SK-N-SH (cell line): ENCODE measurements around the gene KRT74. TPM values are rescaled to one million over a fixed set of nuclear protein-coding genes. Genes with fewer than 3 reads are reported as not detected.

ENCODE experiments used
- CTCF ChIA-PET: fragments of 300-600, 350-600 bp; formaldehyde crosslinking; extraction: SDS; loops from one replicate; lab custom pipeline; 2021; lab: Yijun Ruan, JAX
- POLR2A ChIA-PET: fragments of 350-600 bp; sonication (Branson Sonifier 250); formaldehyde crosslinking; extraction: SDS; loops from one replicate; lab custom pipeline; 2020; ENCODE audit warnings: antibody characterized with exemption, inconsistent platforms; lab: Yijun Ruan, JAX
- DNase-seq: peaks from one replicate; pipeline ENCODE4 v3.0.0; 2012
- H2AFZ ChIP-seq: fragments of 200-600 bp; sonication (generic); 2 replicates; pipeline ENCODE4 v1.8.1; 2016; ENCODE audit warnings: antibody characterized with exemption, mild to moderate bottlenecking, low read depth
- H3F3A ChIP-seq: fragments of 200-600 bp; sonication (generic); replicated peaks from 2 replicates; pipeline ENCODE3; 2016; ENCODE audit warnings: antibody characterized with exemption, mild to moderate bottlenecking; ENCODE audit not compliant: insufficient read depth
- H3K27ac ChIP-seq, 2 experiments: fragments of 200-500 bp in 1 of 2; fragments of 200-600 bp in 1 of 2; sonication (Bioruptor generic) in 1 of 2; sonication (generic), shearing (Covaris generic) in 1 of 2; 2 replicates each; pipeline versions ENCODE4 v1.5.1 to v1.6.1; 2014 to 2016; ENCODE audit warnings: low read depth in 2 of 2, inconsistent platforms in 1 of 2, low read length in 1 of 2, mild to moderate bottlenecking in 1 of 2, mixed read lengths in 1 of 2
- H3K27me3 ChIP-seq: fragments of 200-600 bp; sonication (generic), shearing (Covaris generic); 2 replicates; pipeline ENCODE4 v1.6.1; 2016; ENCODE audit warnings: mixed run types; ENCODE audit not compliant: insufficient read depth
- H3K36me3 ChIP-seq, 2 experiments: fragments of 200-500 bp in 1 of 2; fragments of 200-600 bp in 1 of 2; sonication (Bioruptor generic) in 1 of 2; sonication (generic) in 1 of 2; replicated peaks in 1 of 2; 2 replicates each; pipeline versions ENCODE3 to v1.5.1; 2014 to 2016; ENCODE audit warnings: low read length in 1 of 2, mild to moderate bottlenecking in 1 of 2; ENCODE audit not compliant: insufficient read depth in 2 of 2, control insufficient read depth in 1 of 2
- H3K4me1 ChIP-seq, 2 experiments: fragments of 200-500 bp in 1 of 2; fragments of 200-600 bp in 1 of 2; sonication (Bioruptor generic) in 1 of 2; sonication (generic), shearing (Covaris generic) in 1 of 2; 2 replicates each; pipeline versions ENCODE4 v1.5.1 to v1.6.1; 2014 to 2016; ENCODE audit warnings: low read depth in 1 of 2, low read length in 1 of 2, mixed run types in 1 of 2; ENCODE audit not compliant: insufficient read depth in 2 of 2, control insufficient read depth in 1 of 2
- H3K4me2 ChIP-seq: fragments of 200-600 bp; sonication (generic), shearing (Covaris generic); 2 replicates; pipeline ENCODE4 v1.6.1; 2017; ENCODE audit warnings: mixed run types
- H3K4me3 ChIP-seq, 2 experiments: fragments of 200-500 bp in 1 of 2; fragments of 200-600 bp in 1 of 2; sonication (Bioruptor generic) in 1 of 2; sonication (generic), shearing (Covaris generic) in 1 of 2; 2 replicates each; pipeline versions ENCODE4 v1.5.1 to v1.8.1; 2014 to 2016; ENCODE audit warnings: low read depth in 2 of 2, inconsistent platforms in 1 of 2, low read length in 1 of 2, mild to moderate bottlenecking in 1 of 2, mixed read lengths in 1 of 2, moderate library complexity in 1 of 2
- H3K79me2 ChIP-seq: fragments of 200-600 bp; sonication (generic); 2 replicates; pipeline ENCODE4 v1.8.1; 2017; ENCODE audit warnings: mild to moderate bottlenecking; ENCODE audit not compliant: insufficient read depth
- H3K9ac ChIP-seq: fragments of 200-600 bp; sonication (generic); 2 replicates; pipeline ENCODE4 v1.6.1; 2017; ENCODE audit warnings: mixed run types
- H3K9me2 ChIP-seq: fragments of 200-600 bp; sonication (generic); 2 replicates; pipeline ENCODE4 v1.6.1; 2017; ENCODE audit warnings: mixed run types
- H3K9me3 ChIP-seq: fragments of 200-600 bp; sonication (generic); 2 replicates; pipeline ENCODE4 v1.6.1; 2017; ENCODE audit warnings: mixed run types, mild to moderate bottlenecking, moderate library complexity
- H4K20me1 ChIP-seq: fragments of 200-600 bp; sonication (generic); 2 replicates; pipeline ENCODE4 v1.6.1; 2017; ENCODE audit warnings: mild to moderate bottlenecking, mixed run types; ENCODE audit not compliant: insufficient read depth
- CTCF ChIP-seq: fragments of 200-600 bp; sonication (generic); IDR thresholded peaks from 2 replicates; pipeline ENCODE4 v1.6.1; 2017; ENCODE audit warnings: antibody characterized with exemption, mild to moderate bottlenecking, moderate library complexity
- ELF1 ChIP-seq: IDR thresholded peaks from 2 replicates; pipeline ENCODE4 v1.4.0; 2012
- EZH2phosphoT487 ChIP-seq: fragments of 200-600 bp; sonication (generic); IDR thresholded peaks from 2 replicates; pipeline ENCODE4 v1.6.1; 2017; ENCODE audit warnings: low read depth, mixed run types, mild to moderate bottlenecking, antibody characterized with exemption, moderate library complexity, borderline replicate concordance
- FOXJ3 ChIP-seq: sonication (generic); formaldehyde crosslinking; IDR thresholded peaks from 2 replicates; pipeline ENCODE4 v1.5.1; 2020; ENCODE audit warnings: mild to moderate bottlenecking, missing genetic modification reagents
- FOXM1 ChIP-seq: IDR thresholded peaks from 2 replicates; pipeline ENCODE4 v1.4.0; 2012; ENCODE audit warnings: low read depth, mild to moderate bottlenecking
- MAX ChIP-seq: IDR thresholded peaks from 2 replicates; pipeline ENCODE4 v1.4.0; 2012; ENCODE audit warnings: low read depth
- RAD21 ChIP-seq: IDR thresholded peaks from 2 replicates; pipeline ENCODE4 v1.6.1; 2012; ENCODE audit warnings: mild to moderate bottlenecking, low read length
- REST ChIP-seq: IDR thresholded peaks from 2 replicates; pipeline ENCODE4 v1.6.1; 2012; ENCODE audit warnings: mild to moderate bottlenecking, low read depth, low read length, moderate library complexity
- SIN3A ChIP-seq: IDR thresholded peaks from 2 replicates; pipeline ENCODE4 v1.6.1; 2012; ENCODE audit warnings: low read depth, mild to moderate bottlenecking, low read length, moderate library complexity, borderline replicate concordance
- TAF1 ChIP-seq: IDR thresholded peaks from 2 replicates; pipeline ENCODE4 v1.6.1; 2012; ENCODE audit warnings: low read depth, mild to moderate bottlenecking, low read length, moderate library complexity, borderline replicate concordance
- USF1 ChIP-seq: IDR thresholded peaks from 2 replicates; pipeline ENCODE4 v1.4.0; 2012; ENCODE audit warnings: low read depth, borderline replicate concordance
- WGBS: methylation state at CpG from one replicate; pipeline ENCODE4 v1.1.6; 2017; ENCODE audit warnings: low lambda C conversion rate; 5-methylcytosine and 5-hydroxymethylcytosine counted together
- polyA plus RNA-seq, 3 experiments: library from polyadenylated mRNA; depleted of rRNA; stranded (reverse); fragments of >200 nt; gene quantifications; 2 replicates each; pipeline ENCODE4 v1.2.3, GENCODE V29; 2012

KRT74 gene
- polyA plus RNA-seq, 1 of the 3 experiments (the other 2 are of a cell fraction), result not detected

DNA sequence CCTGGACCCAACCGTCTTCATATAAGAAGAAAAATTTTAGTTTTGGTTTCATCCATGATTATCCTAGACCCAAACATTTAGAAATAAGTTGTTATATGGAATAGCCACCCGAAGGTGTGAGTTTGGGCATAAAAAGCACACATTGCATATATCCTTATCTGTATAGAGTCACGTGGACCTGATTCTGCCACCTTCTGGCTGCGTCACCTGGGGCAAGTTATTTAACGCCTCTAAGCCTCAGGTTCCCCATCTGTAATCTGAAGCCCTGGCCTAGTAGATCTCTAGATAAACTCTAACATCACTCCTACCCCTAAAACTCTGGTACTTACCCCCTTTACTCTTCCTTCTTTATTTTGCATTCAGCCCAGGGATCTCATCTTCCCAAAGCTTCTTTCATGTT, 39.2 kb downstream of the KRT74 start:
- H3K9me2 ChIP-seq, result no peaks in the 10 kb centered on the region
- peak; percentile 27; the same call in 1 of the 2 replicates for TF ChIP-seq USF1
- no peak for TF ChIP-seq FOXJ3 (CRISPR knock-in tag)
- TF ChIP-seq ELF1, result no peak
- no peaks in the 10 kb centered on the region for H3K79me2 ChIP-seq
- H3K9ac ChIP-seq, result no peak overlapping the region
- H3F3A ChIP-seq, result no peaks in the 10 kb centered on the region
- ChIA-PET POLR2A (no interaction called here), CTCF (no interaction called here)
- no peak overlapping the region for H3K27ac ChIP-seq
- 41% methylated on average over 5 of the region's 5 CpGs for WGBS
- no peaks in the 10 kb centered on the region for H4K20me1 ChIP-seq
- no peak overlapping the region for H3K4me2 ChIP-seq
- H3K4me1 ChIP-seq, result no peaks in the 10 kb centered on the region
- H3K9me3 ChIP-seq, result no peaks in the 10 kb centered on the region
- H3K4me3 ChIP-seq, result no peak overlapping the region
- no peak overlapping the region for H2AFZ ChIP-seq
- H3K36me3 ChIP-seq, result no peaks in the 10 kb centered on the region
- DNase-seq, result no peak
- H3K27me3 ChIP-seq, result peaks cover 28% of the 10 kb centered on the region; the same call in 1 of the 2 replicates

GRCh38 chr12:52533686-52534470, 39.8 kb downstream of the KRT74 start:
- no peak for DNase-seq
- H3K36me3 ChIP-seq, result no peaks in the 10 kb centered on the region
- H3K9me3 ChIP-seq, result no peaks in the 10 kb centered on the region
- ChIA-PET POLR2A (no interaction called here), CTCF (interaction anchor here (0.8 to 1.6 kb wide), 3 partner anchors 142 to 447 kb away, joined by 3 to 4 read pairs (median 4); no protein-coding TSS in a partner anchor)
- H3K4me3 ChIP-seq, result no peak overlapping the region
- peaks cover 32% of the 10 kb centered on the region; the same call in 1 of the 2 replicates for H3K27me3 ChIP-seq
- no peaks in the 10 kb centered on the region for H3K9me2 ChIP-seq
- no peak overlapping the region for H3K27ac ChIP-seq
- H3K4me2 ChIP-seq, result no peak overlapping the region
- no peak overlapping the region for H3K9ac ChIP-seq
- H3K4me1 ChIP-seq, result no peaks in the 10 kb centered on the region
- 30% methylated on average over 9 of the region's 10 CpGs for WGBS
- H2AFZ ChIP-seq, result no peak overlapping the region
- H3F3A ChIP-seq, result no peaks in the 10 kb centered on the region
- TF ChIP-seq MAX (no peak), FOXM1 (no peak), SIN3A (no peak), TAF1 (no peak), FOXJ3 (CRISPR knock-in tag) (no peak), REST (no peak), RAD21 (no peak), EZH2phosphoT487 (no peak), CTCF (no peak)
- H3K79me2 ChIP-seq, result no peaks in the 10 kb centered on the region
- H4K20me1 ChIP-seq, result no peaks in the 10 kb centered on the region
